ENCODE measurements around the gene METTL26. TPM values are rescaled to one million over a fixed set of nuclear protein-coding genes. Genes with fewer than 3 reads are reported as not detected.

The METTL26 gene
- total and polyA plus RNA-seq, 2 of the 8 experiments (the other 6 are each of a cell fraction or from before 2014, with no cell fraction given): 100 to 186 TPM

DNA sequence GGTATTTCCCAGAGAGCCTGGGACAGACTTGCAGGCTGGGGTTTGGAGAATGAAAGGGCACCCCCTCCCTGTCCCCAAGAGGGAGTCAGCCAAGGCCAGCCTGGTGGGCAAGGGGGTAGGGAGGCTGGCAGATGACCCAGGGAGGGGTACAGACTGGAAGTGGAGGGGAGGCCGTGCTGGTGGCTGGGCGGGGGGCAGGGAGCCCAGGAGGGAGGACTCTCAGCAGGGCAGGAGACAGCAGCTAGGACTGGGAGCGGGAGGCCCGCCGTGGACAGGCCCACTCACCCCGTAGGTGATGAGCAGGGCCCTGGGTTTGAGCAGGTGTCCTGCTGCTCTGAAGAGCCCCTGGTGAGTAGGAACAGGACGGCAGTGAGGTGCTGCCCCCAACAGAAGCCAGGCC is 1.1 kb downstream of the METTL26 start:
- H2BK12ac ChIP-seq (ENCODE audit: low read depth, low read length): no peak overlapping the region
- H3K18ac ChIP-seq (ENCODE audit: extremely low read depth, low read length): no peak overlapping the region
- H3K9me3 ChIP-seq (ENCODE audit: insufficient read depth in 2 of 2, low read depth in 1 of 2, low read length in 1 of 2): no peaks in the 10 kb centered on the region
- H4K20me1 ChIP-seq (replicated peaks in 1 of 2; ENCODE audit: control insufficient read depth in 1 of 2, insufficient read depth in 2 of 2, low read length in 2 of 2): peaks cover 3 to 10% of the 10 kb centered on the region in 2 experiments
- no peak overlapping the region for H2BK5ac ChIP-seq (ENCODE audit: low read depth, low read length)
- H3K27ac ChIP-seq (ENCODE audit: low read depth, low read length): no peak overlapping the region
- H3K23me2 ChIP-seq (ENCODE audit: low read depth, low read length): peaks cover 8% of the 10 kb centered on the region; the same call in 1 of the 2 replicates
- H4K91ac ChIP-seq (replicated peaks; ENCODE audit: insufficient read length, low read length): no peak overlapping the region
- peak overlapping the region in 1 of 4 experiments; percentile 73; a peak in 2 of 8 replicates for H3K4me3 ChIP-seq (ENCODE audit: extremely low read depth in 1 of 4, insufficient read depth in 2 of 4, low read depth in 3 of 4, low read length in 4 of 4)
- no peaks in the 10 kb centered on the region for H3K27me3 ChIP-seq (replicated peaks in 1 of 4; ENCODE audit: control insufficient read depth in 3 of 4, extremely low read depth in 1 of 4, insufficient read depth in 3 of 4, low read length in 3 of 4)
- no peak overlapping the region for H2BK20ac ChIP-seq (ENCODE audit: low read length)
- H4K5ac ChIP-seq (ENCODE audit: insufficient read length, low read depth, low read length): no peak overlapping the region
- FAIRE-seq: no peak
- H3K36me3 ChIP-seq (ENCODE audit: control insufficient read depth in 2 of 4, insufficient read depth in 4 of 4, low read length in 3 of 4): peaks cover 0 to 21% (median 3%) of the 10 kb centered on the region in 4 experiments; a peak in 4 of 8 replicates
- no peak overlapping the region for H2BK15ac ChIP-seq (ENCODE audit: low read length)
- WGBS, 2 experiments (ENCODE audit: extremely low coverage in 1 of 2, insufficient coverage in 1 of 2, insufficient read length in 1 of 2, insufficient replicate concordance in 2 of 2, low coverage in 1 of 2, low lambda C conversion rate in 2 of 2, missing lambda C conversion rate in 1 of 2): 92% methylated on average over 5 of the region's 7 CpGs; no CpG with 5 or more reads in 1 of the 2 experiments
- H3K79me1 ChIP-seq (ENCODE audit: low read depth, low read length): no peaks in the 10 kb centered on the region
- peak overlapping the region; percentile 11; the same call in 1 of the 2 replicates for H4K8ac ChIP-seq (ENCODE audit: extremely low read depth, insufficient read depth, low read length)
- no peak overlapping the region for H2AK5ac ChIP-seq (ENCODE audit: low read depth, low read length)
- H3K4me1 ChIP-seq (replicated peaks in 1 of 4; ENCODE audit: control insufficient read depth in 3 of 4, insufficient read depth in 4 of 4, low read length in 3 of 4): peaks cover 0 to 35% (median 26%) of the 10 kb centered on the region in 4 experiments; a peak in 6 of 7 replicates
- H3K4ac ChIP-seq (replicated peaks; ENCODE audit: insufficient read length, low read depth, low read length): no peak overlapping the region
- H3K4me2 ChIP-seq (ENCODE audit: insufficient read depth in 1 of 2, low read depth in 2 of 2, low read length in 2 of 2): peak overlapping the region; percentile 62 to 80
- ChIA-PET POLR2A (ENCODE audit: partially characterized antibody) (interaction anchor here (1.2 to 2.7 kb wide), 3 partner anchors 10 to 52 kb away, joined by 3 to 16 read pairs (median 13); partner anchors contain the start of gene WDR90), CTCF (ENCODE audit: partially characterized antibody) (no interaction called here)
- H3K79me2 ChIP-seq (ENCODE audit: control insufficient read depth in 1 of 2, insufficient read depth in 2 of 2, low read length in 2 of 2): peaks cover 0 to 6% of the 10 kb centered on the region in 2 experiments; a peak in 1 of 4 replicates
- H3K23ac ChIP-seq (ENCODE audit: insufficient read length): no peak overlapping the region
- H3K9ac ChIP-seq (replicated peaks in 1 of 4; ENCODE audit: extremely low read depth in 1 of 4, low read depth in 3 of 4, low read length in 3 of 4): no peak overlapping the region
- no peak for DNase-seq (ENCODE audit: low read depth in 1 of 2, low spot score in 2 of 2)
- H3K14ac ChIP-seq (ENCODE audit: insufficient read length): no peak overlapping the region
- no peak overlapping the region for H2AFZ ChIP-seq (ENCODE audit: low read length)
- H2BK120ac ChIP-seq (replicated peaks; ENCODE audit: low read depth, low read length): no peak overlapping the region
- H3K56ac ChIP-seq (replicated peaks; ENCODE audit: insufficient read length, low read depth, low read length): no peak overlapping the region
- TF ChIP-seq SP1 (IDR thresholded peaks at IDR 0.05; ENCODE audit: low read depth, low read length): no peak
- no peak for TF ChIP-seq CTCF (IDR thresholded peaks at IDR 0.05; ENCODE audit: control extremely low read depth in 1 of 3, insufficient read depth in 1 of 3, low read depth in 1 of 3, low read length in 3 of 3)
- TF ChIP-seq EGR1 (IDR thresholded peaks at IDR 0.05; ENCODE audit: borderline replicate concordance, low read depth, low read length): no peak
- no peak for TF ChIP-seq SIRT6 (IDR thresholded peaks at IDR 0.05; ENCODE audit: low read length)
- no peak for TF ChIP-seq SIX5 (IDR thresholded peaks at IDR 0.05; ENCODE audit: low read depth, low read length)
- no peak for TF ChIP-seq RAD21 (IDR thresholded peaks at IDR 0.05 in 1 of 2, conservative IDR thresholded peaks at IDR 0.05 in 1 of 2; ENCODE audit: low read depth in 2 of 2, low read length in 2 of 2)
- no peak for TF ChIP-seq FOSL1 (IDR thresholded peaks at IDR 0.05; ENCODE audit: insufficient read depth, low read depth, low read length)
- TF ChIP-seq, protein P1, sequence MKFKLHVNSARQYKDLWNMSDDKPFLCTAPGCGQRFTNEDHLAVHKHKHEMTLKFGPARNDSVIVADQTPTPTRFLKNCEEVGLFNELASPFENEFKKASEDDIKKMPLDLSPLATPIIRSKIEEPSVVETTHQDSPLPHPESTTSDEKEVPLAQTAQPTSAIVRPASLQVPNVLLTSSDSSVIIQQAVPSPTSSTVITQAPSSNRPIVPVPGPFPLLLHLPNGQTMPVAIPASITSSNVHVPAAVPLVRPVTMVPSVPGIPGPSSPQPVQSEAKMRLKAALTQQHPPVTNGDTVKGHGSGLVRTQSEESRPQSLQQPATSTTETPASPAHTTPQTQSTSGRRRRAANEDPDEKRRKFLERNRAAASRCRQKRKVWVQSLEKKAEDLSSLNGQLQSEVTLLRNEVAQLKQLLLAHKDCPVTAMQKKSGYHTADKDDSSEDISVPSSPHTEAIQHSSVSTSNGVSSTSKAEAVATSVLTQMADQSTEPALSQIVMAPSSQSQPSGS (IDR thresholded peaks at IDR 0.05; ENCODE audit: low read length): no peak
- no peak for TF ChIP-seq RXRA (IDR thresholded peaks at IDR 0.05; ENCODE audit: insufficient read depth, low read depth, low read length)

All from H1 (cell line).